Suprapubic skin (tissue), 4 donors: ENCODE measurements around the gene CHN1.

Source experiments
- EP300 ChIP-seq: sonication (generic); formaldehyde crosslinking; IDR thresholded peaks from one replicate; pipeline ENCODE4 v1.6.1; 2017; ENCODE audit warnings: antibody characterized with exemption
- POLR2AphosphoS5 ChIP-seq, 3 donors: sonication (generic); formaldehyde crosslinking; IDR thresholded peaks; one replicate each; pipeline ENCODE4 v1.6.1; 2017; ENCODE audit warnings: antibody characterized with exemption in 3 of 3
- TF ChIP-seq, protein P1 (sequence below), 2 donors: fragments of 200-600 bp in 1 of 2; fragments of 450-650 bp in 1 of 2; sonication (generic) in 1 of 2; IDR thresholded peaks; one replicate each; pipeline ENCODE4 v1.5.1; 2016 to 2019; ENCODE audit warnings: antibody characterized with exemption in 2 of 2, mild to moderate bottlenecking in 1 of 2, moderate library complexity in 1 of 2

DNA sequence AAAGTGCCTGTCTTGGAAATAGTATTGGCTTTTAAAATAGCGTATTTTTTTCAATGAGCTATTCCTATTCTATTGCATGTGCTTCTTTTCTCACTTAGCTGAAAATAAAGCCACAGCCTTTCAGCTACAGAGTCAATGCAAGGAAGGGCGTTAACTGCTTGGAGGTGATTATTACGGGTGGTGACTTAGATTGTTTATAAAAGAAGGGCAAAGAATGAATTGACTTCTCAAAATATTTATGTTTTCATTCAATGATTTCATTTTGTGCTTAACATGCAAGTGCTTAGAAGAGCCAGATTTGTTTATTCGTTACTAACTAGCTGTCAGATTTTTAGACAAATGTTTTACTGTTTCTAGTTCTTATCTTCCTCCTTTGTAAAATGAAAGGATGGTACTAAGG is 2.8 kb upstream of the CHN1 start:
- TF ChIP-seq, protein P1, sequence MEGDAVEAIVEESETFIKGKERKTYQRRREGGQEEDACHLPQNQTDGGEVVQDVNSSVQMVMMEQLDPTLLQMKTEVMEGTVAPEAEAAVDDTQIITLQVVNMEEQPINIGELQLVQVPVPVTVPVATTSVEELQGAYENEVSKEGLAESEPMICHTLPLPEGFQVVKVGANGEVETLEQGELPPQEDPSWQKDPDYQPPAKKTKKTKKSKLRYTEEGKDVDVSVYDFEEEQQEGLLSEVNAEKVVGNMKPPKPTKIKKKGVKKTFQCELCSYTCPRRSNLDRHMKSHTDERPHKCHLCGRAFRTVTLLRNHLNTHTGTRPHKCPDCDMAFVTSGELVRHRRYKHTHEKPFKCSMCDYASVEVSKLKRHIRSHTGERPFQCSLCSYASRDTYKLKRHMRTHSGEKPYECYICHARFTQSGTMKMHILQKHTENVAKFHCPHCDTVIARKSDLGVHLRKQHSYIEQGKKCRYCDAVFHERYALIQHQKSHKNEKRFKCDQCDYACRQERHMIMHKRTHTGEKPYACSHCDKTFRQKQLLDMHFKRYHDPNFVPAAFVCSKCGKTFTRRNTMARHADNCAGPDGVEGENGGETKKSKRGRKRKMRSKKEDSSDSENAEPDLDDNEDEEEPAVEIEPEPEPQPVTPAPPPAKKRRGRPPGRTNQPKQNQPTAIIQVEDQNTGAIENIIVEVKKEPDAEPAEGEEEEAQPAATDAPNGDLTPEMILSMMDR (IDR thresholded peaks at IDR 0.05) = no peak
- TF ChIP-seq EP300 = no peak
- no peak for TF ChIP-seq POLR2AphosphoS5 (IDR thresholded peaks at IDR 0.05)
